Measurements from ENCODE around the gene THRAP3.

Gene THRAP3

GRCh38 chr1:36328713-36329112 lies 104.5 kb downstream of the THRAP3 start:
- no peak for DNase-seq

GRCh38 chr1:36329817-36330216 lies 105.6 kb downstream of the THRAP3 start:
- no peak for DNase-seq

- no peak for DNase-seq
Observed at GRCh38 chr1:36330940-36331339, 106.7 kb downstream of the THRAP3 start.

GRCh38 chr1:36337830-36338229 lies 113.6 kb downstream of the THRAP3 start:
- no peak for DNase-seq

GRCh38 chr1:36339215-36339614 lies 115.0 kb downstream of the THRAP3 start:
- DNase-seq = no peak

- DNase-seq = no peak
Observed at GRCh38 chr1:36339615-36340014, 115.4 kb downstream of the THRAP3 start.

GRCh38 chr1:36341626-36342320 lies 117.5 kb downstream of the THRAP3 start:
- no peak for DNase-seq

- DNase-seq = peak; percentile 58
Observed at GRCh38 chr1:36342426-36343185, 118.4 kb downstream of the THRAP3 start.

- no peak for DNase-seq
Observed at GRCh38 chr1:36343651-36344394, 119.6 kb downstream of the THRAP3 start.

GRCh38 chr1:36344395-36344680 lies 120.1 kb downstream of the THRAP3 start:
- no peak for DNase-seq

GRCh38 chr1:36345353-36345752 lies 121.1 kb downstream of the THRAP3 start:
- no peak for DNase-seq

- DNase-seq = no peak
Observed at GRCh38 chr1:36346741-36347370, 122.6 kb downstream of the THRAP3 start.

- DNase-seq = peak; percentile 31
Observed at GRCh38 chr1:36349241-36349671, 125.0 kb downstream of the THRAP3 start.

- no peak for DNase-seq
Observed at GRCh38 chr1:36349839-36350238, 125.6 kb downstream of the THRAP3 start.

- DNase-seq = peak; percentile 71
Observed at GRCh38 chr1:36350659-36351226, 126.5 kb downstream of the THRAP3 start.

- DNase-seq = no peak
Observed at GRCh38 chr1:36351227-36351977, 127.2 kb downstream of the THRAP3 start.

GRCh38 chr1:36352125-36352909 lies 128.1 kb downstream of the THRAP3 start:
- DNase-seq = no peak

GRCh38 chr1:36352910-36353878 lies 129.0 kb downstream of the THRAP3 start:
- no peak for DNase-seq

GRCh38 chr1:36354486-36354885 lies 130.2 kb downstream of the THRAP3 start:
- no peak for DNase-seq

Measured in activated CD4-positive, alpha-beta T cell treated with anti-CD3 and anti-CD28 coated beads, Interleukin-2, Interleukin-6, amounts not matched to agents 100 ng/mL and 50 ng/mL, durations not matched to agents 16 hours and 8 hours (primary cell).